GM12878 (cell line): ENCODE measurements around the gene CPA4. TPM values are rescaled to one million over a fixed set of nuclear protein-coding genes. Genes with fewer than 3 reads are reported as not detected.

ENCODE experiments used
- HCFC1 ChIP-seq: fragments of 150-350 bp; IDR thresholded peaks from 2 replicates; pipeline ENCODE4 v1.6.1; 2014; ENCODE audit warnings: low read length
- MEF2A ChIP-seq: IDR thresholded peaks from 2 replicates; pipeline ENCODE4 v1.6.1; 2011; ENCODE audit warnings: low read depth, mild to moderate bottlenecking, low read length, moderate library complexity; ENCODE audit not compliant: insufficient read depth
- NR2C2 ChIP-seq: IDR thresholded peaks from 2 replicates; pipeline ENCODE4 v1.6.1; 2011; ENCODE audit warnings: borderline replicate concordance, low read depth; ENCODE audit not compliant: control insufficient read depth, insufficient read length
- SMAD1 ChIP-seq: fragments of 450-650 bp; IDR thresholded peaks from 2 replicates; pipeline ENCODE4 v1.6.1; 2018; ENCODE audit warnings: mild to moderate bottlenecking, low read depth; ENCODE audit not compliant: partially characterized antibody
- SUZ12 ChIP-seq: fragments of 200-600 bp; sonication (generic); IDR thresholded peaks from one replicate; pipeline ENCODE4 v1.6.1; 2018; ENCODE audit warnings: antibody characterized with exemption, mild to moderate bottlenecking; ENCODE audit not compliant: unreplicated experiment
- TCF7 ChIP-seq: IDR thresholded peaks from 2 replicates; pipeline ENCODE4 v1.6.1; 2014; ENCODE audit warnings: antibody characterized with exemption, borderline replicate concordance
- ZBTB33 ChIP-seq: fragments of 450-650 bp; IDR thresholded peaks from 2 replicates; pipeline ENCODE4 v1.6.1; 2017; ENCODE audit warnings: mild to moderate bottlenecking
- ZNF24 ChIP-seq: fragments of 450-650 bp; IDR thresholded peaks from 2 replicates; pipeline ENCODE4 v1.6.1; 2017; ENCODE audit warnings: antibody characterized with exemption, mild to moderate bottlenecking
- polyA plus RNA-seq, 11 experiments: library from polyadenylated mRNA; depleted of rRNA in 4 of 11; unstranded in 6 of 11; stranded (reverse) in 5 of 11; fragments of >200 nt; fragmentation: Nextera tagmentation in 4 of 11; fragmentation: Illumina TruSeq in 1 of 11; extraction: Ambion mirVana in 4 of 11; extraction: Trizol in 1 of 11; gene quantifications; 1 replicate in 1 of 11; 2 replicates in 10 of 11; pipeline versions ENCODE4 v1.2.1 to v1.2.3, GENCODE V29; 2011 to 2016; ENCODE audit warnings: inconsistent platforms in 2 of 11, missing spikeins in 2 of 11, low read depth in 1 of 11
- total RNA-seq, 4 experiments: library from RNA; depleted of rRNA in 3 of 4; stranded (reverse); fragments of >200 nt in 3 of 4; fragmentation: Illumina TruSeq in 1 of 4; extraction: Trizol in 1 of 4; gene quantifications; 2 replicates each; pipeline versions ENCODE4 v1.2.1 to v1.2.3, GENCODE V29; 2013 to 2021
- TF ChIP-seq, protein P1 (sequence below), 3 experiments: IDR thresholded peaks in 2 of 3; conservative IDR thresholded peaks in 1 of 3; 2 replicates each; pipeline ENCODE4 v1.5.1; 2011; ENCODE audit warnings: low read depth in 3 of 3, low read length in 3 of 3, mild to moderate bottlenecking in 3 of 3, control low read depth in 2 of 3, moderate library complexity in 2 of 3, inconsistent platforms in 1 of 3, mixed read lengths in 1 of 3; ENCODE audit not compliant: control insufficient read depth in 2 of 3, insufficient read depth in 1 of 3; ENCODE audit errors: extremely low read depth in 1 of 3

Gene CPA4
- total and polyA plus RNA-seq, 10 of the 15 experiments (the other 5 are each of a cell fraction or from before 2014, with no cell fraction given), result 0.05 to 0.35 (median 0.18) TPM; not detected in 1

- TF ChIP-seq ZBTB33 (no peak), ZNF24 (no peak), NR2C2 (no peak), MEF2A (no peak), TCF7 (no peak), HCFC1 (no peak), SMAD1 (no peak), SUZ12 (no peak)
- TF ChIP-seq, protein P1, sequence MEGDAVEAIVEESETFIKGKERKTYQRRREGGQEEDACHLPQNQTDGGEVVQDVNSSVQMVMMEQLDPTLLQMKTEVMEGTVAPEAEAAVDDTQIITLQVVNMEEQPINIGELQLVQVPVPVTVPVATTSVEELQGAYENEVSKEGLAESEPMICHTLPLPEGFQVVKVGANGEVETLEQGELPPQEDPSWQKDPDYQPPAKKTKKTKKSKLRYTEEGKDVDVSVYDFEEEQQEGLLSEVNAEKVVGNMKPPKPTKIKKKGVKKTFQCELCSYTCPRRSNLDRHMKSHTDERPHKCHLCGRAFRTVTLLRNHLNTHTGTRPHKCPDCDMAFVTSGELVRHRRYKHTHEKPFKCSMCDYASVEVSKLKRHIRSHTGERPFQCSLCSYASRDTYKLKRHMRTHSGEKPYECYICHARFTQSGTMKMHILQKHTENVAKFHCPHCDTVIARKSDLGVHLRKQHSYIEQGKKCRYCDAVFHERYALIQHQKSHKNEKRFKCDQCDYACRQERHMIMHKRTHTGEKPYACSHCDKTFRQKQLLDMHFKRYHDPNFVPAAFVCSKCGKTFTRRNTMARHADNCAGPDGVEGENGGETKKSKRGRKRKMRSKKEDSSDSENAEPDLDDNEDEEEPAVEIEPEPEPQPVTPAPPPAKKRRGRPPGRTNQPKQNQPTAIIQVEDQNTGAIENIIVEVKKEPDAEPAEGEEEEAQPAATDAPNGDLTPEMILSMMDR (IDR thresholded peaks at IDR 0.05 in 2 of 3, conservative IDR thresholded peaks at IDR 0.05 in 1 of 3; ENCODE audit: control insufficient read depth in 2 of 3, extremely low read depth in 1 of 3, insufficient read depth in 1 of 3, low read depth in 3 of 3, low read length in 3 of 3), result no peak
- TF ChIP-seq, all 136 proteins: peak for 0
These were observed 74.3 kb downstream of the CPA4 start (continued) for GRCh38 chr7:130367088-130367755.
